HepG2 (cell line): Measurements from ENCODE around the gene RTEL1. TPM values are rescaled to one million over a fixed set of nuclear protein-coding genes. Genes with fewer than 3 reads are reported as not detected.

Experiments used
- ELF4 ChIP-seq: sonication (generic); formaldehyde crosslinking; IDR thresholded peaks from 2 replicates; pipeline ENCODE4 v1.5.0; 2020; ENCODE audit warnings: missing genetic modification reagents, mild to moderate bottlenecking, moderate library complexity, borderline replicate concordance
- JDP2 ChIP-seq: sonication (generic); formaldehyde crosslinking; IDR thresholded peaks from 2 replicates; pipeline ENCODE4 v1.8.1; 2022; ENCODE audit warnings: missing genetic modification reagents, borderline replicate concordance
- MEF2D ChIP-seq: sonication (generic); formaldehyde crosslinking; IDR thresholded peaks from 2 replicates; pipeline ENCODE4 v1.5.1; 2020; ENCODE audit warnings: mild to moderate bottlenecking, missing genetic modification reagents
- MNT ChIP-seq: fragments of 450-650 bp; IDR thresholded peaks from 2 replicates; pipeline ENCODE4 v1.6.1; 2016
- RERE ChIP-seq: IDR thresholded peaks from 2 replicates; pipeline ENCODE4 v1.6.1; 2016; ENCODE audit warnings: low read depth, missing genetic modification reagents, missing compliant biosample characterization
- SCMH1 ChIP-seq: sonication (generic); formaldehyde crosslinking; IDR thresholded peaks from 2 replicates; pipeline ENCODE4 v1.9.0; 2021; ENCODE audit warnings: missing genetic modification reagents, mild to moderate bottlenecking, borderline replicate concordance
- SOX5 ChIP-seq: IDR thresholded peaks from 2 replicates; pipeline ENCODE4 v1.6.1; 2016; ENCODE audit warnings: borderline replicate concordance
- SUZ12 ChIP-seq: fragments of 150-350 bp; IDR thresholded peaks from 2 replicates; pipeline ENCODE4 v1.6.1; 2014; ENCODE audit warnings: low read depth, low read length
- TEAD3 ChIP-seq: optimal IDR thresholded peaks from 2 replicates; pipeline ENCODE3; 2016; ENCODE audit warnings: borderline replicate concordance
- UBTF ChIP-seq: sonication (generic); formaldehyde crosslinking; IDR thresholded peaks from 2 replicates; pipeline ENCODE4 v1.4.0; 2020; ENCODE audit warnings: mild to moderate bottlenecking, missing genetic modification reagents
- ZBTB44 ChIP-seq: sonication (generic); formaldehyde crosslinking; IDR thresholded peaks from 2 replicates; pipeline ENCODE4 v1.4.0; 2020; ENCODE audit warnings: missing genetic modification reagents
- ZKSCAN1 ChIP-seq: fragments of 150-350 bp; IDR thresholded peaks from 2 replicates; pipeline ENCODE4 v1.6.1; 2014; ENCODE audit warnings: low read length
- ZNF639 ChIP-seq: conservative IDR thresholded peaks from 2 replicates; pipeline ENCODE4 v1.6.1; 2018; ENCODE audit warnings: missing genetic modification reagents
- ZNF713 ChIP-seq: sonication (generic); formaldehyde crosslinking; IDR thresholded peaks from 2 replicates; pipeline ENCODE4 v1.4.0; 2020; ENCODE audit warnings: mild to moderate bottlenecking, missing genetic modification reagents
- ZNF782 ChIP-seq: sonication (generic); formaldehyde crosslinking; IDR thresholded peaks from 2 replicates; pipeline ENCODE4 v1.4.0; 2020; ENCODE audit warnings: missing genetic modification reagents, mild to moderate bottlenecking, borderline replicate concordance
- ZSCAN25 ChIP-seq: sonication (generic); formaldehyde crosslinking; IDR thresholded peaks from 2 replicates; pipeline ENCODE4 v1.8.0; 2022; ENCODE audit warnings: mild to moderate bottlenecking, missing genetic modification reagents
- polyA plus RNA-seq, 8 experiments: library from polyadenylated mRNA; depleted of rRNA in 3 of 8; stranded (reverse) in 7 of 8; unstranded in 1 of 8; fragments of >200 nt; fragmentation: Illumina TruSeq in 4 of 8; extraction: Trizol in 4 of 8; gene quantifications; 2 replicates each; pipeline versions ENCODE4 v1.2.1 to v1.2.3, GENCODE V29; 2011 to 2016; ENCODE audit warnings: low read depth in 4 of 8, missing spikeins in 1 of 8, mixed read lengths in 1 of 8; ENCODE audit not compliant: insufficient read depth in 1 of 8
- total RNA-seq, 5 experiments: library from RNA; depleted of rRNA; stranded (reverse); fragments of >200 nt; fragmentation: Illumina TruSeq; extraction: Trizol; gene quantifications; 2 replicates each; pipeline ENCODE4 v1.2.3, GENCODE V29; 2016; ENCODE audit warnings: low read depth in 1 of 5

RTEL1 gene
- total and polyA plus RNA-seq, 2 of the 13 experiments (the other 11 are each of a cell fraction or from before 2014, with no cell fraction given), result 21.8 to 36.4 TPM

- peak; percentile 82 for TF ChIP-seq RERE (CRISPR knock-in tag)
- peak; percentile 66; the same call in 1 of the 2 replicates for TF ChIP-seq ZBTB44
- TF ChIP-seq UBTF (CRISPR knock-in tag), result peak; percentile 91
- peak; percentile 57 for TF ChIP-seq MNT
- no peak for TF ChIP-seq JDP2 (CRISPR knock-in tag)
- TF ChIP-seq ZNF639, result peak; percentile 90
- TF ChIP-seq ELF4, result peak; percentile 79; the same call in 1 of the 2 replicates
- peak; percentile 71; the same call in 1 of the 2 replicates for TF ChIP-seq MEF2D (CRISPR knock-in tag)
- TF ChIP-seq SOX5, result peak; percentile 22; the same call in 1 of the 2 replicates
- TF ChIP-seq ZNF782 (CRISPR knock-in tag), result peak; percentile 66; the same call in 1 of the 2 replicates
- TF ChIP-seq SCMH1 (CRISPR knock-in tag), result no peak
- peak; percentile 77 for TF ChIP-seq TEAD3 (CRISPR knock-in tag)
- TF ChIP-seq ZSCAN25 (CRISPR knock-in tag), result peak; percentile 93
- peak; percentile 48; the same call in 1 of the 2 replicates for TF ChIP-seq ZKSCAN1
- peak; percentile 99 for TF ChIP-seq SUZ12
- TF ChIP-seq ZNF713 (CRISPR knock-in tag), result 0 out of 2 replicates have a peak, but pooled peaks have one; percentile 22
These were observed at the start of gene RTEL1 (continued) for GRCh38 chr20:63657937-63658748.
